Astrocyte (in vitro differentiated cells and primary cell): ENCODE measurements around the gene TMEM143. TPM values are rescaled to one million over a fixed set of nuclear protein-coding genes. Genes with fewer than 3 reads are reported as not detected.

Source experiments
- DNase-seq: peaks from one replicate; pipeline ENCODE4 v3.0.0-alpha.2; 2010; ENCODE audit warnings: low read depth
- FAIRE-seq: peaks from 2 replicates; lab custom pipeline; 2011; peaks lifted over from hg19 to GRCh38; lab: Jason Lieb, UNC
- H2AFZ ChIP-seq: 2 replicates; pipeline ENCODE4 v1.6.0; 2012; ENCODE audit warnings: low read depth, low read length, inconsistent platforms
- H3K27ac ChIP-seq: 2 replicates; pipeline ENCODE4 v1.5.1; 2011; ENCODE audit warnings: low read depth, low read length, inconsistent platforms
- H3K27me3 ChIP-seq: 2 replicates; pipeline ENCODE4 v1.6.0; 2011; ENCODE audit warnings: low read length, inconsistent platforms; ENCODE audit not compliant: insufficient read depth
- H3K36me3 ChIP-seq: 2 replicates; pipeline ENCODE4 v1.5.1; 2011; ENCODE audit warnings: low read length, inconsistent platforms; ENCODE audit not compliant: insufficient read depth
- H3K4me1 ChIP-seq: 2 replicates; pipeline ENCODE4 v1.5.1; 2011; ENCODE audit warnings: low read length, inconsistent platforms; ENCODE audit not compliant: insufficient read depth
- H3K4me2 ChIP-seq: 2 replicates; pipeline ENCODE4 v1.6.0; 2012; ENCODE audit warnings: low read length, inconsistent platforms
- H3K4me3 ChIP-seq: 2 replicates; pipeline ENCODE4 v1.5.1; 2011; ENCODE audit warnings: low read depth, mild to moderate bottlenecking, low read length, inconsistent platforms; ENCODE audit not compliant: insufficient read depth
- H3K79me2 ChIP-seq: 2 replicates; pipeline ENCODE4 v1.6.0; 2012; ENCODE audit warnings: mild to moderate bottlenecking, low read length, inconsistent platforms; ENCODE audit not compliant: insufficient read depth
- H3K9ac ChIP-seq: 2 replicates; pipeline ENCODE4 v1.6.0; 2012; ENCODE audit warnings: mild to moderate bottlenecking, low read length, inconsistent platforms
- H3K9me3 ChIP-seq: 2 replicates; pipeline ENCODE4 v1.5.1; 2012; ENCODE audit warnings: low read depth, mild to moderate bottlenecking, low read length, inconsistent platforms; ENCODE audit not compliant: insufficient read depth
- H4K20me1 ChIP-seq: 2 replicates; pipeline ENCODE4 v1.6.0; 2012; ENCODE audit warnings: low read length, inconsistent platforms; ENCODE audit not compliant: insufficient read depth
- H3K27ac Mint-ChIP-seq: one replicate; pipeline ENCODE4 v1.8.0; 2021; ENCODE audit warnings: mild to moderate bottlenecking, mixed read lengths; ENCODE audit not compliant: unreplicated experiment
- H3K27me3 Mint-ChIP-seq: one replicate; pipeline ENCODE4 v1.8.0; 2021; ENCODE audit warnings: low read depth, mixed read lengths; ENCODE audit not compliant: unreplicated experiment
- H3K36me3 Mint-ChIP-seq: one replicate; pipeline ENCODE4 v1.8.0; 2021; ENCODE audit warnings: low read depth, mixed read lengths; ENCODE audit not compliant: unreplicated experiment
- H3K4me1 Mint-ChIP-seq: one replicate; pipeline ENCODE4 v1.8.0; 2021; ENCODE audit warnings: low read depth, mixed read lengths; ENCODE audit not compliant: unreplicated experiment
- H3K4me3 Mint-ChIP-seq: one replicate; pipeline ENCODE4 v1.8.0; 2021; ENCODE audit warnings: mild to moderate bottlenecking, moderate library complexity, mixed read lengths; ENCODE audit not compliant: unreplicated experiment
- H3K9me3 Mint-ChIP-seq: one replicate; pipeline ENCODE4 v1.8.0; 2021; ENCODE audit warnings: mild to moderate bottlenecking, mixed read lengths; ENCODE audit not compliant: unreplicated experiment
- EZH2 ChIP-seq: IDR thresholded peaks from 2 replicates; pipeline ENCODE4 v1.6.1; 2012; ENCODE audit warnings: mild to moderate bottlenecking, low read length, inconsistent platforms; ENCODE audit not compliant: insufficient read depth
- total RNA-seq: library from RNA; stranded (reverse); gene quantifications from 2 replicates; pipeline ENCODE4 v1.2.1, GENCODE V29; 2021
- TF ChIP-seq, protein P1 (sequence below): IDR thresholded peaks from 2 replicates; pipeline ENCODE4 v1.5.1; 2011; ENCODE audit warnings: low read depth, mild to moderate bottlenecking, inconsistent platforms, low read length, moderate library complexity; ENCODE audit not compliant: insufficient read depth

Gene TMEM143
- total RNA-seq, 1 donor from 2014 or later: 8.7 TPM

DNA sequence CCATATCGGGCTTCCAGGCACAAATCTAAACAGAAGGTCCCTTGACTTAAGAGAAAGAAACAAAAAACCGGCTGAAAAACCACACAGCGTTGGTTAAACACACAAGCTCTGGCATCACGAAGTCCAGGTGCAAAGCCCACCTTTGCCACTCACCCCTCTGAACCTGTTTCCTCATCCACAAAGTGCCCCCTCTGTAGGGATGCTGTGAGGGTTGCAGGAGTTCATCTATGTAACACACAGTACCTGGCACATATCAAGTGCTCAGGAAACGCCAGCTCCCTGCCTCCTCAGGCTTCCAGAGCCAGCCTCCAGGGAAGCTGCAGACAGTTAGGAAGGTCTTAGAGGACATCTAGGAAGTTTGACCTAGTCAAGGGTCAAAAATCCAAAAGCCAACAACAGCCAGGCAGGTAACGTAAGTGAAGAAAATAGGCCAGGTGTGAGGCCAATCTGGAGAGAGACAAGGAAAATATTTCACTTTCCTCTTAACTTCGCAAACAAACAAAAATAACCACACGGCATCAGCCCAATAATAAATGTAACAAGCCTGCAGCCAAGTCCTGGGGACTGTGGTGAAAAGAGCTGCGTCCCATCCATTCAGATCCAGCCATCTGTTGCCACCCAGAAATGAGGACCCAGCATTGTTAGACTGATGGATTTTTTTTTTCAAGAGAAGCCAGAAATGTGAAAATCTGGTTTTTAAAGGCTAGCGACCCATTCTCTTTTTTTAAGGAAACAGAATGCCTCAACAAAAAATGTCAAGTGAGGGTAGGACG lies 17.6 kb upstream of the TMEM143 start:
- Histone ChIP-seq H3K9ac (no peak overlapping the region), H3K9me3 (no peaks in the 10 kb centered on the region), H3K79me2 (peaks cover 9% of the 10 kb centered on the region), H2AFZ (no peak overlapping the region), H3K4me2 (no peak overlapping the region), H3K36me3 (peaks cover 34% of the 10 kb centered on the region), H3K4me3 (no peak overlapping the region), H3K4me1 (no peaks in the 10 kb centered on the region), H3K27me3 (no peaks in the 10 kb centered on the region), H3K27ac (no peak overlapping the region), H4K20me1 (peaks cover 35% of the 10 kb centered on the region)
- Mint-ChIP-seq H3K4me3 (no peak overlapping the region), H3K36me3 (peaks cover 17% of the 10 kb centered on the region), H3K9me3 (no peaks in the 10 kb centered on the region), H3K27ac (no peak overlapping the region), H3K4me1 (peaks cover 3% of the 10 kb centered on the region), H3K27me3 (no peaks in the 10 kb centered on the region)
- FAIRE-seq (no peak), DNase-seq (no peak)
- TF ChIP-seq, protein P1, sequence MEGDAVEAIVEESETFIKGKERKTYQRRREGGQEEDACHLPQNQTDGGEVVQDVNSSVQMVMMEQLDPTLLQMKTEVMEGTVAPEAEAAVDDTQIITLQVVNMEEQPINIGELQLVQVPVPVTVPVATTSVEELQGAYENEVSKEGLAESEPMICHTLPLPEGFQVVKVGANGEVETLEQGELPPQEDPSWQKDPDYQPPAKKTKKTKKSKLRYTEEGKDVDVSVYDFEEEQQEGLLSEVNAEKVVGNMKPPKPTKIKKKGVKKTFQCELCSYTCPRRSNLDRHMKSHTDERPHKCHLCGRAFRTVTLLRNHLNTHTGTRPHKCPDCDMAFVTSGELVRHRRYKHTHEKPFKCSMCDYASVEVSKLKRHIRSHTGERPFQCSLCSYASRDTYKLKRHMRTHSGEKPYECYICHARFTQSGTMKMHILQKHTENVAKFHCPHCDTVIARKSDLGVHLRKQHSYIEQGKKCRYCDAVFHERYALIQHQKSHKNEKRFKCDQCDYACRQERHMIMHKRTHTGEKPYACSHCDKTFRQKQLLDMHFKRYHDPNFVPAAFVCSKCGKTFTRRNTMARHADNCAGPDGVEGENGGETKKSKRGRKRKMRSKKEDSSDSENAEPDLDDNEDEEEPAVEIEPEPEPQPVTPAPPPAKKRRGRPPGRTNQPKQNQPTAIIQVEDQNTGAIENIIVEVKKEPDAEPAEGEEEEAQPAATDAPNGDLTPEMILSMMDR: no peak
- TF ChIP-seq EZH2: no peak

DNA sequence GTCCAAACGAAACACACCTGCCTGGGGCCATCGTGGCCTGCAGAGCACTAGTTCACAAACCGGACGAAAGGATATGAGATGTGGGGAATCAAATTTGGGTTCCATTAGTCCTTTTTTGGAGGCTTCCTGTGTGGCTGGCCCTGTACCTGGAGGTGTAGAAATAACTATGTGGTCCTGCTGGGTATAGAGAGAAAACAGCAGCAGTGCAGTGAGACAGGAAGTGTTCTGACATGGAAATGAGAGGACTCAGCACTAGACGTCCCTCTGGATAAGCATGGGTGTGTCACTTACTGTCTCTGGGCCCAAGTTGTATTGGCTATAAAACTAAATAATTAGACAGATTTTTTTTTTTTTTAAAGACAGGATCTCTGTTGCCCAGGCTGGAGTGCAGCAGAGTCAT lies 15.3 kb upstream of the TMEM143 start:
- Histone ChIP-seq H3K4me1 (no peaks in the 10 kb centered on the region), H4K20me1 (peaks cover 16% of the 10 kb centered on the region), H3K9ac (no peak overlapping the region), H2AFZ (no peak overlapping the region), H3K4me3 (no peak overlapping the region), H3K79me2 (no peaks in the 10 kb centered on the region), H3K36me3 (peaks cover 16% of the 10 kb centered on the region), H3K27ac (no peak overlapping the region), H3K27me3 (no peaks in the 10 kb centered on the region), H3K9me3 (no peaks in the 10 kb centered on the region), H3K4me2 (no peak overlapping the region)
- FAIRE-seq (no peak), DNase-seq (no peak)
- Mint-ChIP-seq H3K27me3 (peaks cover 9% of the 10 kb centered on the region), H3K27ac (no peak overlapping the region), H3K4me1 (peaks cover under 1% of the 10 kb centered on the region), H3K36me3 (peaks cover 14% of the 10 kb centered on the region), H3K4me3 (no peak overlapping the region), H3K9me3 (no peaks in the 10 kb centered on the region)
- TF ChIP-seq, protein P1: no peak
- no peak for TF ChIP-seq EZH2

- FAIRE-seq (no peak), DNase-seq (no peak)
- H3K4me2 ChIP-seq: no peak overlapping the region
- no peak overlapping the region for H3K4me3 ChIP-seq
- no peak overlapping the region for H3K27ac ChIP-seq
- H3K9me3 Mint-ChIP-seq: no peaks in the 10 kb centered on the region
- no peaks in the 10 kb centered on the region for H3K9me3 ChIP-seq
- no peak overlapping the region for H3K9ac ChIP-seq
- H2AFZ ChIP-seq: no peak overlapping the region
- TF ChIP-seq EZH2: no peak
- TF ChIP-seq, protein P1: no peak
- peaks cover 13% of the 10 kb centered on the region for H3K36me3 Mint-ChIP-seq
- peaks cover 7% of the 10 kb centered on the region for H4K20me1 ChIP-seq
- H3K79me2 ChIP-seq: no peaks in the 10 kb centered on the region
- H3K27ac Mint-ChIP-seq: no peak overlapping the region
- H3K27me3 Mint-ChIP-seq: peaks cover 9% of the 10 kb centered on the region
- H3K27me3 ChIP-seq: no peaks in the 10 kb centered on the region
- peaks cover 11% of the 10 kb centered on the region for H3K36me3 ChIP-seq
- H3K4me1 ChIP-seq: no peaks in the 10 kb centered on the region
- no peaks in the 10 kb centered on the region for H3K4me1 Mint-ChIP-seq
- H3K4me3 Mint-ChIP-seq: no peak overlapping the region
Observed at GRCh38 chr19:48378194-48378570, 14.4 kb upstream of the TMEM143 start.
